Astrocyte (in vitro differentiated cells and primary cell): ENCODE data around the gene ERLIN1.

Source experiments
- CTCF ChIP-seq: IDR thresholded peaks from 2 replicates; pipeline ENCODE4 v1.5.1; 2011; ENCODE audit warnings: low read depth, mild to moderate bottlenecking, inconsistent platforms, low read length, moderate library complexity; ENCODE audit not compliant: insufficient read depth
- EZH2 ChIP-seq: IDR thresholded peaks from 2 replicates; pipeline ENCODE4 v1.6.1; 2012; ENCODE audit warnings: mild to moderate bottlenecking, low read length, inconsistent platforms; ENCODE audit not compliant: insufficient read depth

GRCh38 chr10:100132427-100132826 is 53.4 kb downstream of the ERLIN1 start:
- TF ChIP-seq EZH2 (no peak), CTCF (no peak)
